ENCODE results near the gene KRTAP5-5.

DNA sequence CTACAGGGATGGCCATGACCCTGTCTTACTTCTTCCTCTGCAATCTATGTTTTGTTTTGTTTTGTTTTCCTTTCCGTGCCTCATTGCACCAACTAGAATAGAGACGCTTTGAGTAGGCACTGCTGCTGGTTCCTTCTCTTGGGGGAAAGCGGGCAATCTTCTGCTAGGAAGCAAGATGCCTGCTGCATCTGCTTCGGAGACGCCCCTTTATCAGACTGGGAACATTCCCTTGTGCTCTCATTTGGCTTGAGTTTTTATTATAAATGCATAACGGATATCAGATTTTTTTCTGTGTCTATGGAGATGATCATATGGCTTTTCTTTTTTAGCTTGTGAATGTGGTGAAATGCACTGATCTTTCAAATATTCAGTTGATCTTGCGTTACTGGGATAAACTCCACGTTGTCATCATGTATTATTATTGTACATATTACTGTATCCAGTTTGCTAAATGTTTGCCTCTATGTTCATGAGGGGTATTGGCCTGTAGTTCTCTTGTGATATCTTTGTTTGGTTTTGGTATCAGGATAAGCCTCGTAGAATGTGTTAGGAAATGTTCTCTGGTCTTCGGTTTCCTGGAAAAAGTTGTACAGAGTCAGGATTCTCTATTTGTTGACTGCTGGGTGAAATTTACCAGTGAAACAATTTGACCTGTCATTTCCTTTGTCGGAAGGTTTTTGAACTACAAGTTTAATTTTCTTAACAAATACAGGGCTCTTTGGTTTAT is 44.0 kb downstream of the KRTAP5-5 start:
- TF ChIP-seq, protein P1, sequence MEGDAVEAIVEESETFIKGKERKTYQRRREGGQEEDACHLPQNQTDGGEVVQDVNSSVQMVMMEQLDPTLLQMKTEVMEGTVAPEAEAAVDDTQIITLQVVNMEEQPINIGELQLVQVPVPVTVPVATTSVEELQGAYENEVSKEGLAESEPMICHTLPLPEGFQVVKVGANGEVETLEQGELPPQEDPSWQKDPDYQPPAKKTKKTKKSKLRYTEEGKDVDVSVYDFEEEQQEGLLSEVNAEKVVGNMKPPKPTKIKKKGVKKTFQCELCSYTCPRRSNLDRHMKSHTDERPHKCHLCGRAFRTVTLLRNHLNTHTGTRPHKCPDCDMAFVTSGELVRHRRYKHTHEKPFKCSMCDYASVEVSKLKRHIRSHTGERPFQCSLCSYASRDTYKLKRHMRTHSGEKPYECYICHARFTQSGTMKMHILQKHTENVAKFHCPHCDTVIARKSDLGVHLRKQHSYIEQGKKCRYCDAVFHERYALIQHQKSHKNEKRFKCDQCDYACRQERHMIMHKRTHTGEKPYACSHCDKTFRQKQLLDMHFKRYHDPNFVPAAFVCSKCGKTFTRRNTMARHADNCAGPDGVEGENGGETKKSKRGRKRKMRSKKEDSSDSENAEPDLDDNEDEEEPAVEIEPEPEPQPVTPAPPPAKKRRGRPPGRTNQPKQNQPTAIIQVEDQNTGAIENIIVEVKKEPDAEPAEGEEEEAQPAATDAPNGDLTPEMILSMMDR (IDR thresholded peaks at IDR 0.05 in 2 of 3, conservative IDR thresholded peaks at IDR 0.05 in 1 of 3; ENCODE audit: control insufficient read depth in 2 of 3, extremely low read depth in 1 of 3, insufficient read depth in 1 of 3, low read depth in 3 of 3, low read length in 3 of 3), result no peak
- TF ChIP-seq TCF7 (IDR thresholded peaks at IDR 0.05; ENCODE audit: borderline replicate concordance) (no peak), RAD21 (IDR thresholded peaks at IDR 0.05; ENCODE audit: insufficient read depth, low read depth, low read length) (no peak), RCOR1 (conservative IDR thresholded peaks at IDR 0.05; ENCODE audit: low read depth, low read length) (no peak), ZSCAN29 (IDR thresholded peaks at IDR 0.05) (no peak)
- TF ChIP-seq, protein P2, sequence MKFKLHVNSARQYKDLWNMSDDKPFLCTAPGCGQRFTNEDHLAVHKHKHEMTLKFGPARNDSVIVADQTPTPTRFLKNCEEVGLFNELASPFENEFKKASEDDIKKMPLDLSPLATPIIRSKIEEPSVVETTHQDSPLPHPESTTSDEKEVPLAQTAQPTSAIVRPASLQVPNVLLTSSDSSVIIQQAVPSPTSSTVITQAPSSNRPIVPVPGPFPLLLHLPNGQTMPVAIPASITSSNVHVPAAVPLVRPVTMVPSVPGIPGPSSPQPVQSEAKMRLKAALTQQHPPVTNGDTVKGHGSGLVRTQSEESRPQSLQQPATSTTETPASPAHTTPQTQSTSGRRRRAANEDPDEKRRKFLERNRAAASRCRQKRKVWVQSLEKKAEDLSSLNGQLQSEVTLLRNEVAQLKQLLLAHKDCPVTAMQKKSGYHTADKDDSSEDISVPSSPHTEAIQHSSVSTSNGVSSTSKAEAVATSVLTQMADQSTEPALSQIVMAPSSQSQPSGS (IDR thresholded peaks at IDR 0.05; ENCODE audit: low read length), result no peak
